Choroid plexus epithelial cell (primary cell): ENCODE results near the gene OR6N1.

Experiments used
- DNase-seq: peaks from one replicate; pipeline ENCODE4 v3.0.0-alpha.2; 2010; ENCODE audit warnings: low read depth
- H3K4me3 ChIP-seq: 2 replicates; pipeline ENCODE4 v1.5.1; 2011; ENCODE audit warnings: low read depth, mild to moderate bottlenecking, control low read depth, low read length, moderate library complexity
- CTCF ChIP-seq: conservative IDR thresholded peaks from 2 replicates; pipeline ENCODE4 v1.5.1; 2011; ENCODE audit warnings: low read depth, mild to moderate bottlenecking, control low read depth, inconsistent platforms, low read length, moderate library complexity

The OR6N1 gene

GRCh38 chr1:158813164-158813563, 41.2 kb upstream of the OR6N1 start:
- no peak overlapping the region for H3K4me3 ChIP-seq
- no peak for DNase-seq
- TF ChIP-seq CTCF, result no peak

GRCh38 chr1:158812336-158812735, 40.3 kb upstream of the OR6N1 start:
- no peak overlapping the region for H3K4me3 ChIP-seq
- DNase-seq, result no peak
- no peak for TF ChIP-seq CTCF

GRCh38 chr1:158810311-158810710, 38.3 kb upstream of the OR6N1 start:
- DNase-seq, result no peak
- TF ChIP-seq CTCF, result no peak
- H3K4me3 ChIP-seq, result no peak overlapping the region

- no peak for DNase-seq
- H3K4me3 ChIP-seq, result no peak overlapping the region
- no peak for TF ChIP-seq CTCF
Measured at GRCh38 chr1:158809862-158810261, 37.9 kb upstream of the OR6N1 start.

- H3K4me3 ChIP-seq, result no peak overlapping the region
- no peak for TF ChIP-seq CTCF
Measured at GRCh38 chr1:158809256-158809655, 37.3 kb upstream of the OR6N1 start.

GRCh38 chr1:158806916-158807536, 35.0 kb upstream of the OR6N1 start:
- no peak for TF ChIP-seq CTCF

More at GRCh38 chr1:158809256-158809655, 37.3 kb upstream of the OR6N1 start:
- no peak for DNase-seq

GRCh38 chr1:158803678-158804077, 31.7 kb upstream of the OR6N1 start:
- no peak for TF ChIP-seq CTCF
- no peak for DNase-seq
- no peak overlapping the region for H3K4me3 ChIP-seq

More at GRCh38 chr1:158806916-158807536, 35.0 kb upstream of the OR6N1 start:
- DNase-seq, result peak; percentile 12
- H3K4me3 ChIP-seq, result no peak overlapping the region
